ENCODE measurements around the gene HSPB8. TPM values are rescaled to one million over a fixed set of nuclear protein-coding genes. Genes with fewer than 3 reads are reported as not detected.

The HSPB8 gene
- total and polyA plus RNA-seq, 2 of the 8 experiments (the other 6 are each of a cell fraction or from before 2014, with no cell fraction given) = 11.7 to 28.2 TPM

- no peak overlapping the region for H3K4me3 ChIP-seq (ENCODE audit: extremely low read depth in 1 of 4, insufficient read depth in 2 of 4, low read depth in 3 of 4, low read length in 4 of 4)
- ChIA-PET CTCF (ENCODE audit: partially characterized antibody) (interaction anchor here (0.7 to 2.1 kb wide), 4 partner anchors 11 to 500 kb away, joined by 3 to 11 read pairs (median 4); no protein-coding TSS in a partner anchor), POLR2A (ENCODE audit: partially characterized antibody) (interaction anchor here (0.7 kb wide), 1 partner anchor 8 kb away, joined by 3 read pairs; no protein-coding TSS in a partner anchor)
- H4K91ac ChIP-seq (replicated peaks; ENCODE audit: insufficient read length, low read length) = no peak overlapping the region
- no peak overlapping the region for H3K56ac ChIP-seq (replicated peaks; ENCODE audit: insufficient read length, low read depth, low read length)
- no peak overlapping the region for H2BK5ac ChIP-seq (ENCODE audit: low read depth, low read length)
- no peak overlapping the region for H3K4ac ChIP-seq (replicated peaks; ENCODE audit: insufficient read length, low read depth, low read length)
- 97% methylated on average over 7 of the region's 7 CpGs; no CpG with 5 or more reads in 1 of the 2 experiments for WGBS, 2 experiments (ENCODE audit: extremely low coverage in 1 of 2, insufficient coverage in 1 of 2, insufficient read length in 1 of 2, insufficient replicate concordance in 2 of 2, low coverage in 1 of 2, low lambda C conversion rate in 2 of 2, missing lambda C conversion rate in 1 of 2)
- no peak overlapping the region for H2BK20ac ChIP-seq (ENCODE audit: low read length)
- H3K9ac ChIP-seq (replicated peaks in 1 of 4; ENCODE audit: extremely low read depth in 1 of 4, low read depth in 3 of 4, low read length in 3 of 4) = no peak overlapping the region
- TF ChIP-seq RBBP5 (IDR thresholded peaks at IDR 0.05; ENCODE audit: borderline replicate concordance, low read depth, low read length) (no peak), POLR2AphosphoS5 (IDR thresholded peaks at IDR 0.05; ENCODE audit: low read depth, low read length) (no peak), BCL11A (IDR thresholded peaks at IDR 0.05; ENCODE audit: low read depth in 2 of 2, low read length in 2 of 2) (no peak), BRCA1 (IDR thresholded peaks at IDR 0.05; ENCODE audit: low read depth, low read length) (no peak)
- peaks cover 2 to 12% (median 3%) of the 10 kb centered on the region in 4 experiments; a peak in 4 of 8 replicates for H3K36me3 ChIP-seq (ENCODE audit: control insufficient read depth in 2 of 4, insufficient read depth in 4 of 4, low read length in 3 of 4)
- H3K4me2 ChIP-seq (ENCODE audit: insufficient read depth in 1 of 2, low read depth in 2 of 2, low read length in 2 of 2) = no peak overlapping the region
- no peak overlapping the region for H2AK5ac ChIP-seq (ENCODE audit: low read depth, low read length)
- no peak overlapping the region for H4K5ac ChIP-seq (ENCODE audit: insufficient read length, low read depth, low read length)
- DNase-seq (ENCODE audit: low read depth in 1 of 2, low spot score in 2 of 2) = no peak
- no peak overlapping the region for H2BK12ac ChIP-seq (ENCODE audit: low read depth, low read length)
- H2BK120ac ChIP-seq (replicated peaks; ENCODE audit: low read depth, low read length) = no peak overlapping the region
- H3K79me1 ChIP-seq (ENCODE audit: low read depth, low read length) = no peaks in the 10 kb centered on the region
- peaks cover 0 to 20% (median 10%) of the 10 kb centered on the region in 4 experiments; a peak in 5 of 7 replicates for H3K4me1 ChIP-seq (replicated peaks in 1 of 4; ENCODE audit: control insufficient read depth in 3 of 4, insufficient read depth in 4 of 4, low read length in 3 of 4)
- peaks cover 2 to 7% of the 10 kb centered on the region in 2 experiments; a peak in 2 of 4 replicates for H3K9me3 ChIP-seq (ENCODE audit: insufficient read depth in 2 of 2, low read depth in 1 of 2, low read length in 1 of 2)
- peaks cover 6% of the 10 kb centered on the region; the same call in 1 of the 2 replicates for H3K23me2 ChIP-seq (ENCODE audit: low read depth, low read length)
- no peak overlapping the region for H4K8ac ChIP-seq (ENCODE audit: extremely low read depth, insufficient read depth, low read length)
- no peak overlapping the region for H2BK15ac ChIP-seq (ENCODE audit: low read length)
- H3K23ac ChIP-seq (ENCODE audit: insufficient read length) = no peak overlapping the region
- no peak for FAIRE-seq
- no peaks in the 10 kb centered on the region for H4K20me1 ChIP-seq (replicated peaks in 1 of 2; ENCODE audit: control insufficient read depth in 1 of 2, insufficient read depth in 2 of 2, low read length in 2 of 2)
- no peak overlapping the region for H3K18ac ChIP-seq (ENCODE audit: extremely low read depth, low read length)
- H3K27ac ChIP-seq (ENCODE audit: low read depth, low read length) = no peak overlapping the region
- no peak overlapping the region for H3K14ac ChIP-seq (ENCODE audit: insufficient read length)
- H2AFZ ChIP-seq (ENCODE audit: low read length) = no peak overlapping the region
- no peaks in the 10 kb centered on the region for H3K27me3 ChIP-seq (replicated peaks in 1 of 4; ENCODE audit: control insufficient read depth in 3 of 4, extremely low read depth in 1 of 4, insufficient read depth in 3 of 4, low read length in 3 of 4)
- peaks cover 0 to 10% of the 10 kb centered on the region in 2 experiments; a peak in 1 of 4 replicates for H3K79me2 ChIP-seq (ENCODE audit: control insufficient read depth in 1 of 2, insufficient read depth in 2 of 2, low read length in 2 of 2)
Observed at GRCh38 chr12:119149270-119149669, 29.5 kb upstream of the HSPB8 start.

All from H1 (cell line).